ENCODE measurements around the gene THOC6. TPM values are rescaled to one million over a fixed set of nuclear protein-coding genes. Genes with fewer than 3 reads are reported as not detected.

Gene THOC6
- total RNA-seq, 1 experiment from 2014 or later = 68.2 TPM

DNA sequence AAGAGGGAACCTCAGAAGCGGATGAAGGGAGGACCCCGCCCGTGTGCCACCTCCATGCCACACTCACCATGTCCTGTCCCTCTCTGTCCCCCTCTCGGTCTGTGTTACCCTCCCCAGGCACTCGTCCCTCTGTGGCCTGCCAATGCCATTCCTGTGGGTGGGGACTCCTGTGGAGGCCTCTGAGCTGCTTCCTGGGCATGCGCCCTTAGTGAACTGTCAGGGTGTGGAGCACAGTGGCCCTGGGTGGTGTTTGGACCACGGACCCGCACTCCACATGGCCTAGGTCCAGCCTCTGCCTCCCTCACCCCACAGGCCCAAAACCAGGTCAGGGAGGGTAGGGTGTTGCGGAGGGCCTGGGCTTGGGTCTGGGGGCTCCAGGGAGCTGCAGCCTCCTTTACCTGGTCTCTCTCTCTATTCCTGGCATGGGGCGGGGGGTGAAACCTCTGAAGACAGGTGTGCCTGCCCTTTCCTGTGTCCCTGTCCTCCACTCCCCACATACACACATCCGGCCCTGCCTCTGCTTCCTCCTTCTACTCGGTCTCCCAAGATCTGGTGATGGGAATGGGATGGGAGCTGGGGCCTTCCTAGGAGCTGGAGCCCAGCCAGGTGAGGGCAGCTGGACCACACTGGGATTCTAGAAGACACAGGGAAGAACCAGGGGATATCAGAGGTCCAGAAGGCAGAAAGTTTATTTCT, 32.1 kb upstream of the THOC6 start:
- Mint-ChIP-seq H3K4me3 (no peak overlapping the region), H3K9me3 (no peaks in the 10 kb centered on the region), H3K4me1 (peaks cover 11 to 54% of the 10 kb centered on the region in 2 experiments), H3K36me3 (ENCODE audit: insufficient read depth in 1 of 3, low read depth in 3 of 3) (no peaks in the 10 kb centered on the region), H3K27ac (no peak overlapping the region), H3K27me3 (ENCODE audit: low read depth) (peaks cover 4% of the 10 kb centered on the region)
- H2AFZ ChIP-seq (ENCODE audit: low read length) = no peak overlapping the region
- no peak overlapping the region for H3K4ac ChIP-seq (ENCODE audit: low read depth, low read length)
- H2BK12ac ChIP-seq (ENCODE audit: insufficient read length, low read depth, low read length) = no peak overlapping the region
- H4K8ac ChIP-seq (replicated peaks; ENCODE audit: insufficient read length, low read depth, low read length) = no peak overlapping the region
- H2BK20ac ChIP-seq (ENCODE audit: low read depth, low read length, poor library complexity, severe bottlenecking) = no peak overlapping the region
- H3K27me3 ChIP-seq (ENCODE audit: insufficient read depth, low read length) = no peaks in the 10 kb centered on the region
- WGBS (ENCODE audit: extremely low coverage, insufficient read length, low lambda C conversion rate) = no CpG with 5 or more reads among the region's 12 CpGs
- H3K18ac ChIP-seq (ENCODE audit: insufficient read length, low read depth, low read length) = no peak overlapping the region
- H3K79me1 ChIP-seq (ENCODE audit: insufficient read depth, low read depth, low read length, poor library complexity, severe bottlenecking) = no peaks in the 10 kb centered on the region
- no peak overlapping the region for H3K27ac ChIP-seq (ENCODE audit: insufficient read length, low read depth, low read length)
- H3K4me2 ChIP-seq (ENCODE audit: insufficient read depth, insufficient read length, low read length) = no peak overlapping the region
- H3K4me1 ChIP-seq (ENCODE audit: insufficient read depth, low read length) = no peaks in the 10 kb centered on the region; the same call in 1 of the 2 replicates
- H2BK120ac ChIP-seq (ENCODE audit: low read depth, low read length, poor library complexity, severe bottlenecking) = no peak overlapping the region
- TF ChIP-seq, protein P1, sequence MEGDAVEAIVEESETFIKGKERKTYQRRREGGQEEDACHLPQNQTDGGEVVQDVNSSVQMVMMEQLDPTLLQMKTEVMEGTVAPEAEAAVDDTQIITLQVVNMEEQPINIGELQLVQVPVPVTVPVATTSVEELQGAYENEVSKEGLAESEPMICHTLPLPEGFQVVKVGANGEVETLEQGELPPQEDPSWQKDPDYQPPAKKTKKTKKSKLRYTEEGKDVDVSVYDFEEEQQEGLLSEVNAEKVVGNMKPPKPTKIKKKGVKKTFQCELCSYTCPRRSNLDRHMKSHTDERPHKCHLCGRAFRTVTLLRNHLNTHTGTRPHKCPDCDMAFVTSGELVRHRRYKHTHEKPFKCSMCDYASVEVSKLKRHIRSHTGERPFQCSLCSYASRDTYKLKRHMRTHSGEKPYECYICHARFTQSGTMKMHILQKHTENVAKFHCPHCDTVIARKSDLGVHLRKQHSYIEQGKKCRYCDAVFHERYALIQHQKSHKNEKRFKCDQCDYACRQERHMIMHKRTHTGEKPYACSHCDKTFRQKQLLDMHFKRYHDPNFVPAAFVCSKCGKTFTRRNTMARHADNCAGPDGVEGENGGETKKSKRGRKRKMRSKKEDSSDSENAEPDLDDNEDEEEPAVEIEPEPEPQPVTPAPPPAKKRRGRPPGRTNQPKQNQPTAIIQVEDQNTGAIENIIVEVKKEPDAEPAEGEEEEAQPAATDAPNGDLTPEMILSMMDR (conservative IDR thresholded peaks at IDR 0.05) = no peak
- H3K23me2 ChIP-seq (ENCODE audit: insufficient read length, low read depth, low read length, poor library complexity, severe bottlenecking) = no peaks in the 10 kb centered on the region
- no peak overlapping the region for H3K14ac ChIP-seq (ENCODE audit: insufficient read depth, low read length)
- no peak overlapping the region for H4K5ac ChIP-seq (ENCODE audit: insufficient read length, low read depth, low read length)
- H3T11ph ChIP-seq (ENCODE audit: low read length) = no peak overlapping the region
- H2AK5ac ChIP-seq (ENCODE audit: insufficient read length, low read length) = no peak overlapping the region
- no peak overlapping the region for H3K23ac ChIP-seq (ENCODE audit: insufficient read length, low read depth, low read length)
- H3K9me3 ChIP-seq (ENCODE audit: control insufficient read depth, low read depth, low read length) = no peaks in the 10 kb centered on the region
- H3K79me2 ChIP-seq (ENCODE audit: insufficient read depth, low read length) = no peaks in the 10 kb centered on the region
- no peak overlapping the region for H3K56ac ChIP-seq (ENCODE audit: insufficient read length, low read depth, low read length)
- H3K9ac ChIP-seq (ENCODE audit: extremely low read depth, insufficient read length, low read length) = no peak overlapping the region
- peaks cover 2% of the 10 kb centered on the region for H4K20me1 ChIP-seq (ENCODE audit: control insufficient read depth, insufficient read depth, insufficient read length)
- H2BK15ac ChIP-seq (ENCODE audit: low read depth, low read length) = no peak overlapping the region
- H4K91ac ChIP-seq (ENCODE audit: insufficient read length, low read depth, low read length) = no peak overlapping the region
- no peak overlapping the region for H2BK5ac ChIP-seq (ENCODE audit: insufficient read length, low read length)
- no peak for DNase-seq

Data from H9 (cell line).